HG03025 (cell line): ENCODE results near the gene FRMD3.
A peak's percentile ranks its signal among the peaks of the same experiment; 100 is the strongest.

Experiments used
- ATAC-seq: cut with Tn5 transposase; IDR thresholded peaks from one replicate; pipeline ENCODE4 v1.9.1; 2021; ENCODE audit warnings: mild to moderate bottlenecking, moderate library complexity; ENCODE audit not compliant: unreplicated experiment, low FRiP score

The FRMD3 gene

DNA sequence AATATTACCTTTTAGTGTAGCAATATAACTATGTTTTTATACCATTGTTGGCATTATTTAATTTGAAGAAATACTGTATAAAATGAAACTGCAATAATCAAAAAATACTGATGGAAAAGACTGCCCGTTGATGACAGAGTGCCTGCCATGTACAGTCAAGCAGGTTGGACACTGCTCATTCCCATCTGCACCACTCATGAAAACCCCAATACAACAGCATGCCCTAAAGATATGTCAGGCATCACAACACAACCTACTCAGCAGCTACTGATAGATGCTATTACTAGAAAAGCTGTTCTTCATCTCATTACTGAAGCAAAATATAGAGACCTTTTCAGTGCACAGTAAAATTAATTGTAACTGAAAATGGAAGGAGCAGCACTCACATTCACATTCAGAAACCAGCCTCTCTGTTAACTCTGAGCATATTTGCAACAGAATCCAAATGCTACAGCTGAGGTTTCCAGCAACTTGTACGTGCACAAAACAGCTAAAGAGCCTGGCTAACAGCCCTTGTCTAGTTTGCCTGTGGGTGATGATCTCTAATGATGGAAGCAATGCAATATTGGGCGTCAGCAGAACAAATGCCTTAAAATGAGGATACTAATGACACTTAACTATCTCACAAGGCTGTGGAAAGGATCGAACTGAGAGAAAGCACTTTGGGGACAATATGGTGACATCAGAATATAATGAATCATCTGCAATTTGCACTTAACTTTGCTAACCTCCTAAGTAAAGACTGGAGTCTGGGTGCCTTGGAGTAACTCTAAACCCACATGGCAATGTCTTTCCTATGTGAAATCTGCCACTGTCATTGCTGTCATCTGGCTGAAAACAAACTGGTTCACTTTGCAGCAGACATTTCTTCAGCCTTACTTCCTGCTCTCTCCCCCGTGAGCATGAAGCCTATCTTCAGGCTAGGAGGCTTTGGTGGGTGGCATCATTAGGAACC, 280.0 kb downstream of the FRMD3 start:
- no peak for ATAC-seq

DNA sequence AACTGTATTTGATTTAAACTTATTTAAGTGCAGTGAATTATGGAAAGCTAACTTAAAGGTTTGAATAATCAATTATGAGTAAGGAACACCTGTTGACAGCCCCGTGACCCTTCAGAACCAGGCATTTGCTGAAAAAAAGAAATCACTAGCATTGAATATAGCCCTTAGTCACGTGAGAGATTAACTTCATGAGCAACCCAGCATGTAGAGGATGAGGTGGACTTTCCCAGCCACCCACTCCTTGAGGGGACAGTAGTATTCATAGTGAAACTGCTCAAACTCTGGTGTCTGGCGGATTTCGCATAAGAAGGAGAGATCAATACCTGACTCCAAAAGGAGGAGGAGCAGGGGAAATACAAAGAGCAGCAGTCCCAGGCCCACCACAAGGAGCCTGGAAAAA, 290.5 kb downstream of the FRMD3 start:
- no peak for ATAC-seq

- no peak for ATAC-seq
These were observed 292.1 kb downstream of the FRMD3 start for GRCh38 chr9:83245979-83246659.

DNA sequence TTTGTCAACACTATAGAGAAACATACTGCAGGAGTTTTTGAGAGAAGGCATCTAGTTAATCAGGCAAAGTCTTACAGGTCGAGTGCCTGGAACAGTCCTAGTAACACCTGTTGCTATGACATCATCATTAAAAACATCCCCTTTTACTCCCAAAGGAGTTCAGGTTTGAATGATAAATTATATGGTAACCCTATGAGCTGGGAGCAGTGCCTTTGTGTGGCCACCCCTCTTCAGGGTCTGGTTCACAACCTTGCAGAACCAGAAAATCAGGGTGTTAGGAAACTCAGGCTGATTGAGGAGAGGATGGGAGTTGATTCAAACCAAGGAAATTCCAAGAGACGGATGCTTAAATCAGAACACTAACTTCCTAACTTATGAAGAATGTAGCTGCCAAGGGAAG, 296.1 kb downstream of the FRMD3 start:
- ATAC-seq = no peak

- ATAC-seq = no peak
These were observed 297.5 kb downstream of the FRMD3 start for GRCh38 chr9:83240671-83241070.

DNA sequence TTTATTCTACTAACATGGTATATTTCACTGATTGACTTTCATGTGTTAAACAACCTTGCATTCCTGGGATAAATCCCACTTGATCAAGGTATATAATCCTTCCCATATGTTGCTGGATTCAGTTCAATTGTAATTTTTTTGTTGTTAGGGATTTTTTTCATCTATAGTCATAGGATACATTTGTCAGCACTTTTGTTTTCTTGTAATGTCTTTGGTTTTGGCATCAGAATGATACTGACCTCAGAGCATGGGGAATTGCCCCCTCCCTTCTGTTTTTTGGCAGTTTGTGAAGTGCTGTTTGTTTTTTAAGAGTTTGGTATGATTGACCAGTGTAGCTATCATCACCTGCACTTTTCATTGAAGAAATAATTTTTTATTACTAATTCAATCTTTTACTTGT, 298.5 kb downstream of the FRMD3 start:
- no peak for ATAC-seq

DNA sequence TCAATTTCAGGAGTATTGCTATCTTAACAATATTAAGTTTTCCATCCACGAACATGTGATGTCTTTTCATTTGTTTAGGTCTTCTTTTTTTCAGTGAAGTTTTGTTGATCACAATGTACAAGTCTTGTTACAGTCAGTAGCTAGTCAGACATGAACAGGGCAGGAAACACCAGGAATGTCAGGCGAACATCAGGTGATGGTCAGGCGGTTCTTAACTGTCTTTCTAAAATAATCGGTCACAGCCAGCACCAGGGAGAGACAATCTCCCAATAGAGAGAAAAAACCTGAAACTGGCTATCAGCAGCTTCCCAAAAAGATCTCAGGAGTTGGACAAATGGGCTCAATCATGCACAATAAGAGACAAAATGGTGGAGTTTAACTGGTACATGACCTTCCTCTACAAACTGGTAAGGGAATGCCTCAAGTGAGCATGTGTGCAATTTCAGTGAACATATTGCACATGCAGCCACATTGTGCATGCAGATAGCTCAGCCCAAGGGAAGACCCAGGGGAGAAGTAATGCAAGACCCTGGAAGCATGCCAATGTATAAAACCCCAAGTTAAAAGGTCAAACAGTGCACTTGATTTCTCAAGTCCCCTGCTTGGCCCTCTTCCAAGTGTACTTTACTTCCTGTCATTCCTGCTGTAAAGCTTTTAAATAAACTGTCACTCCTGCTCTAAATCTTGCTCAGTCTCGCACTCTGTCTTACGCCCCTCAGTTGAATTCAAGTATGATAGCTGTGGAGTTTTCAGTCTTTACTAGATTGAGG, 299.1 kb downstream of the FRMD3 start:
- ATAC-seq = no peak

DNA sequence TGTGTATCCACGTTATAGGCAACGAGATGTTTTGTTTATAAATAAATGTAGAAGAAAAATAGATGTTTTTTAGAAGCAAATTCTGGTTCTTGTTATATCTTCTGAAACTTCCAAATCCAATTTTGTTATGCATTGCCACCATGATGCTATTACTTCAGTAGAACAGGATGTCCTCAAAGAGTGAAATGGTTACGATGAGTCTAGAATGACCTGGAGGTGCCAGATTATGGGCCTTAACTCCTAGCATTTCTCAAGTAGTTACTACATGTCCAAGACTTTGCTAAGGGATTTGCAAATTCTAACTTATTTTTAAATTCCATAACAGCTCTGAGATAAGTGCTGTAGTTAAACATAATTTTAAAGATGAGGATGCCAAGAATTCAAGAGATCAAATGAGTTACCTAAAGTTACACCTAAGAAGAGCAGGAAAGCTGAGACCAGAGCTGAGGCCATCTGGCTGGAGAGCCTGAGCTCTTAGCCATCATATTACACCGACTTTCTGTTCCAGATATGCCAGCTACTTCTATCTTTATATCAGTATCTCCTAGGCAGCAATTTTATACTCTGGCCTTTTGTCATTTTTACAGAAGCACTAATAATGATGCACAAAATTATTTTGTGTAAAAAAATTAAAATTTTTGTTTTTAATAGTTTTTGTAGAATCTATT, 302.0 kb downstream of the FRMD3 start:
- no peak for ATAC-seq

GRCh38 chr9:83235526-83235925, 302.7 kb downstream of the FRMD3 start:
- ATAC-seq = no peak

DNA sequence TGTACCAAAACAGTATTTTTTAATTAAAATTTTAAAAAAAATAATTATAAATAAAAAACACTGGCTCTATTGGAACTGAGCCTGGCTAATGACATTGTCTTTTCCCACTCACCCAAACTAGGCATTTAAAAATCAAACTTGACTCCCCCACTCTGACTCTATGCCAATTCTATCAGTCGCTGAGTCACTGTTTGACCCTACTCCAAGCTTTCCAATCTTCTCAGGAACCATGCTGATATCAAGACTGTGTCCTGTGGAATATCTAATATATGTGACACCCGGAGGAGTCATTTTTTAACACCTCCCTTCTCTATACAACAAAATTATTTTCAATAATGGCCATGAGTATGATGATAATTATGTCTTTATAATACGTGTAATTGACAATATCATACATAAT, 303.7 kb downstream of the FRMD3 start:
- no peak for ATAC-seq

- no peak for ATAC-seq
These were observed 304.6 kb downstream of the FRMD3 start for GRCh38 chr9:83233647-83234046.

DNA sequence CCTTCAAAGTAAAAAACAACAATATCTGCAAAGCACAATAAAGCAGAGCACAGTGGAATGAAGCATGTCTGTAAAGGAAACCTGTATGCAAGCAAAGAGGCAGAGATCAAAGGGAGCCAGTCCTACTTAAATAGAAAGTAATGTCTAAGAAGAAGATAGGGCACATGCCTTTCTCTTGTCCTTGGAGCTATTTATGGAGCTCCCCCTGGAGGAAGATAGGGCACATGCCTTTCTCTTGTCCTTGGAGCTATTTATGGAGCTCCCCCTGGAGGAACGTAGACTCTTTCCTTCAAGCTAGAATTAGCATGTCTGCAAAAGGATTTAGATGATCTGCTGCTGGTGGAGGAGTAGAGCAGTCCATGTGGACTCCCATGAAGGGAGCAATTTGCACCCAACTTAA, 307.2 kb downstream of the FRMD3 start:
- no peak for ATAC-seq

- peak; percentile 76 for ATAC-seq
These were observed 317.5 kb downstream of the FRMD3 start for GRCh38 chr9:83220730-83221129.

DNA sequence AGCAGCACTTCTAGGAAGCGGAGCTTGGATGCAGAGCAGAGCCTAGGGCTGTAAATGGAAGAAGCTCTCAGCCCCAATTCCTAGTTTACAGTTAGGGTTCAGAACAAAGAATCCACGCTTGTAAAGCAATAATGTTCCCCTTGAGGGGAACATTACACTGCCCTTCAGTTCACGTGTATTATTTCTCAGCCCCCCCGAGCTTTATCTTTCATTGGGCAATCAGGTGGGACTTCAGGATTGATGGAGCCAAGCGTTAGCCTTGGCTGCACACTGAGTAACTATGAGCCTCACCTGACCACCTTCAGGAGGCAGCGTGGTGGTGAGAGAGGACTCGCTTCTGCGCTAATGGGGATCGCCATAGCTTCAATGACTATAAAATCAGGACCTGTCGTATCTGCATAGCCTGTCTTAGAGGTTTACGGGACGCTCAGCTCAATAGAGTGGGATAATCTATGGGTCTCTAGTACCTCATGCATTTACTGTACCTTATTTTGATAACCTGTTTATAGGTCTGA, 318.2 kb downstream of the FRMD3 start:
- no peak for ATAC-seq

DNA sequence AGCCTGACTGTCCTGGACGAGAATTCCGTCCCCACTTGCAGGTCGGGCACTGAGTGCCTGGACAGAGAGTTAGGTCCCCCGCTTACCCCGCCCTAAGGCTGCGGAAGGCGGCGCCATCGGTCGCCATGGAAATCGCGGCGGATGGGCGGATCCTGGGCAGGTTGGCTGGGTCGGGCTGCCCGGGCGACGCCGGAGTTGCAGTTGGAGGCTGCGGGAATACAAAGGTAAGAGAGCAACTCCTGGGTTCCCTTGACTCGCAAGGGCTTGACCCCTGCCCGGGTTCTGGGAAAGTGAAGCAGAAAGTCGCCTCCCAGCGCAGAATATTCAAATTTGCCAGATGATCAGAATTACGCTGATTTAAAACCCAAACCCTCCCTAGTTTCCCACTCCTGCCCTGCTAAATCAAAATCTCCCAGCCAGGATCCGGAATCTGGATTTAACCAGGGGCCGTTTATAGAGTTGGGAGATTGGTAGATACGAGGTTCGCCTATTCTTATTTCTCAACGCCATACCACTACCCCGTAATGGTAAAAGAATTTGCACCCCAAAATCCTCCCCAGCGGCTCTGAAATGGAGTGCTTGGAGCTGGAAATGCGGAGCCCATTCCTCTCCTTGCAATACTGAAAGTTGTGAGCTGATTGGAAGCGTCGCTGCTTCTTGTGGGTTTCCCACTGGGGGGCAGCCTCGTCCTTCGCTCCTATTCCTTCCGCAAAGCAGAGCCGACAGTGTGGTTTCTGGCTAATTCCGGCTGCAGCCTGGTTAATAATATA, 318.9 kb downstream of the FRMD3 start:
- no peak for ATAC-seq

DNA sequence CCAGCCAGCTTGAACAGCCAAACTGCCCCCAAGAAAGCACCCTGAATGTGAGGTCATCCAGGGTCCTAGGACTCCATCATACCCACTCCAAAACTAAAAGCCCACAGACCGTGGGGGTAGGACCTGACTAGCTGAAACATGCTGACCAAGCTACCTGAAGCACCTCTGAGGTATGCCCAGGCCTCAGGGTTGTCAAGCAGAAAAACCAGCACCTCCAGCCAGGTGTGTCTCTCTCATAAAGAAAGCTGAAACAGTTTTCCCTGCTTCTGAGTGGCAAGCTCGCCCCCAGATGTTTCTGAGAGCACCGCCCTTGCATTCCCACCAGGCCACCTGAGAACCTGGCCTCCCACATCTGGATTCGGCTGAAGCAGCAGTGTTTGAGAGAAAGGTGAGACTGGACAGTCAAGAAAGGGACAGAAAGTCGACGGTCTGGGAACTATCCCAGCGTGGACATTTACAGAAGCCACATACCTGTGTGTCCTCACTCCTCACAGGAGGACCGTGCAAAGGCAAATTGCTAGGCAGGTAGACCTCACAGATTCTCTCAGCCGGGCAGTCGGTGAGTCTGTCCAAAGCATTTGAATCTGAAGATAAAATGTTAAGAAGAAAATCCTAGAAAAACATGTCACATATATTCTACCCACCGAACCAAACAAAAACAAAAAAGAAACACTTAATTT, 319.6 kb downstream of the FRMD3 start:
- no peak for ATAC-seq

- no peak for ATAC-seq
These were observed 328.9 kb downstream of the FRMD3 start for GRCh38 chr9:83209188-83209731.

DNA sequence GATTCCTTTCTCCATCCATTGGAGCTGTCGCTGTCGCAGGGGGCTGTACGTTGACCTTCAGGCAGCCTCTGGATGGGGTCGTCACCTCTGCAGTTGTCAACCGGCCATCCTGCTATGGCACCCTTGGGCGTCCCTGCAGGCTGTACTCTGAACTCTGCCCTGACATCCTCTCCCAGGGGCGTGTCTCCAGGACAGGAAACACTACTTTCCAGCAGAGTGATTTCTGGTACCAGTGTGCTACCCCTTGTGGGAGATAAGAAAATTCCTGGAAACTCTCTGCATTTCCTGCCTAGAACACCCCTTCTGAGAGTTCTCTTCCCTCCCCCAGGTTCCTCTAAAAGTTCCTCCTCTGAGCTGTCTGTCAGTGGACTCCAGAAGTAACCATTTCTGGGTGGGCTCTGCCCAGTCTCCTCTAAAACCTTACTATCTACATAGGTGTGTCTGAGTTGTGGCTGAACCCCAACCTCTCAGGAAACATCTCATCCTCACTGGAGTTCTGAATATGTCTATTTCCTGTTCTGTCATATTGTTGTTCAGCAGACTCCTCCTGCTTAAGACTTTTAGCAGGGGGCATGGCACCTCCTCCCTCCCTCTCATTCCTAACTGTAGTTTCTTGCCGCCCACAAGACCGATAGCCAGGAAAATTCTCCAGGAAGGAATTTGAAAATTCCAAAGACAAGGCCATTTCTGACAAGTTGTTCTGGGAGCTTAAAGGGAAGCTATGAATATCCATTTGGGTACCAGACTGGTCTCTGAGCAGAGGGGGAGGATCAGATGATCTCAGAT, 329.9 kb downstream of the FRMD3 start:
- ATAC-seq = no peak
